ENCODE results near the gene DMPK. TPM values are rescaled to one million over a fixed set of nuclear protein-coding genes. Genes with fewer than 3 reads are reported as not detected.

Gene DMPK
- total and polyA plus RNA-seq, 9 of the 15 experiments (the other 6 are each of a cell fraction or from before 2014, with no cell fraction given) = 0.24 to 31.3 (median 7.3) TPM

DNA sequence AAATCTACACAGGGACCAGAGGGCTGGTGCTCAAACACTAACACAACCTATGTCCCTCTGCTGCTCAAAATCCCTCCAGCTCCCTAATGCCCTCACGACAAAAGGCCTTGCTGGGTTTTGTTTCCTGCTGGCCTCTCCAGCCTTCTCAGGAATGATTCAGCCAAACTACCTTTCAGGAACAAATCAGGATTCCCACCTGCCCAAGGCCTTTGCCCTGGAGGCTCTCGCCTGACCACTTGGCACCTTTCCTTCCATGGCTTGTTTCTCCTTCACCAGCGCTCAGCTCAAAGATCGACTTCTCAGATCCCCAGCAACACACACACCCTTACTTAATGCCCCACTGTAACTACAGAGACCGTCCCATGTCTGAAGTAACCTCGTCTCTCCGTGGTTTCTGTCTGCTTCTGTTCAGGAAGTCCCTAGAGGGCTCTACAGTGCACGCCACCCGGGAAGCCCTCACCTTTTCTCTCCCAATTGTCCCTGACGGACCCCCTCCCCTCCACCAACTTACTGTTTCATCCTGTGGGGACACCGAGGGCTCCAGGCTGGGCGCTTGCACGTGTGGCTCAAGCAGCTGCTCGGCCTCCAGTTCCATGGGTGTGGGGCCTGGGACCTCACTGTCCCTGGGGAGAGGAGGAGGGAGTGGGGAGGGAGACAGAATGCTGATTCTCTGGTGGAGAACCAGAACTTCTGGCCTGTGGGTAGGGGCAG is 10.0 kb downstream of the DMPK start:
- FAIRE-seq (no peak), DNase-seq (ENCODE audit: extremely low read depth in 1 of 4, low spot score in 3 of 4) (no peak), ATAC-seq (no peak)
- Histone ChIP-seq H3K9me3 (replicated peaks; ENCODE audit: control insufficient read depth, insufficient read depth, low read depth, low read length) (no peaks in the 10 kb centered on the region), H3K36me3 (ENCODE audit: control insufficient read depth, insufficient read depth, low read length) (peaks cover 19% of the 10 kb centered on the region; the same call in 2 of the 3 replicates), H3K9ac (ENCODE audit: insufficient read depth in 1 of 2, low read depth in 2 of 2, low read length in 2 of 2) (peak overlapping the region in 1 of 2 experiments; percentile 80; a peak in 1 of 4 replicates), H3K4me3 (no peak overlapping the region), H3K79me2 (ENCODE audit: control insufficient read depth, insufficient read depth, low read length) (peaks cover 12% of the 10 kb centered on the region; the same call in 2 of the 3 replicates), H3K4me2 (ENCODE audit: insufficient read depth, low read length) (no peak overlapping the region), H3K27me3 (ENCODE audit: control insufficient read depth in 2 of 2, insufficient read depth in 2 of 2, low read length in 2 of 2) (no peaks in the 10 kb centered on the region), H3K9me1 (ENCODE audit: control insufficient read depth, insufficient read depth, low read length) (no peaks in the 10 kb centered on the region), H3K27ac (ENCODE audit: extremely low read depth, low read depth, low read length) (no peak overlapping the region), H3K4me1 (replicated peaks in 1 of 2; ENCODE audit: control insufficient read depth in 2 of 2, insufficient read depth in 2 of 2, low read length in 2 of 2) (peaks cover 4 to 54% of the 10 kb centered on the region in 2 experiments; a peak in 4 of 5 replicates), H2AFZ (ENCODE audit: low read depth, low read length) (no peak overlapping the region), H4K20me1 (replicated peaks; ENCODE audit: control insufficient read depth, insufficient read depth, low read length) (no peaks in the 10 kb centered on the region)
- ChIA-PET POLR2A (interaction anchor here (0.6 to 5.9 kb wide), 9 partner anchors 9 to 130 kb away, joined by 3 to 70 read pairs (median 3); partner anchors contain the start of genes DMPK, DMWD, MYPOP and QPCTL), CTCF (ENCODE audit: low intra/inter-chr PET ratio) (no interaction called here)
- in situ Hi-C loops (cut with MboI) = no loop called here
- no peak for TF ChIP-seq RBBP5 (IDR thresholded peaks at IDR 0.05; ENCODE audit: borderline replicate concordance, insufficient read depth, low read length, poor library complexity, severe bottlenecking)
- TF ChIP-seq SIRT6 (IDR thresholded peaks at IDR 0.05; ENCODE audit: low read depth, low read length) = no peak
- no peak for TF ChIP-seq KLF13 (tag; IDR thresholded peaks at IDR 0.05; ENCODE audit: borderline replicate concordance, low read depth)
- TF ChIP-seq ZNF785 (CRISPR knock-in tag; IDR thresholded peaks at IDR 0.05) = no peak
- peak; percentile 48; the same call in 1 of the 2 replicates for TF ChIP-seq POLR2G (IDR thresholded peaks at IDR 0.05; ENCODE audit: low read depth, low read length)
- intact Hi-C loops (cut with micrococcal nuclease) = no loop called here
- 60% methylated on average over 13 of the region's 14 CpGs for WGBS (ENCODE audit: insufficient coverage, low coverage, missing lambda C conversion rate)
- BruUV-seq (replicated peaks) = no TSS peak

Data from K562 (cell line).